AG09309 (cell line): ENCODE data around the gene SULT6B1.

ENCODE experiments used
- DNase-seq: peaks from one replicate; pipeline ENCODE4 v3.0.0-alpha.2; 2010; ENCODE audit warnings: low read depth
- H3K4me3 ChIP-seq: 2 replicates; pipeline ENCODE4 v1.5.1; 2011; ENCODE audit warnings: mild to moderate bottlenecking, low read depth, low read length, moderate library complexity; ENCODE audit not compliant: control insufficient read depth
- CTCF ChIP-seq: IDR thresholded peaks from 2 replicates; pipeline ENCODE4 v1.5.1; 2011; ENCODE audit warnings: mild to moderate bottlenecking, low read depth, low read length, inconsistent platforms; ENCODE audit not compliant: insufficient read depth, control insufficient read depth; ENCODE audit errors: missing control alignments

Gene SULT6B1

DNA sequence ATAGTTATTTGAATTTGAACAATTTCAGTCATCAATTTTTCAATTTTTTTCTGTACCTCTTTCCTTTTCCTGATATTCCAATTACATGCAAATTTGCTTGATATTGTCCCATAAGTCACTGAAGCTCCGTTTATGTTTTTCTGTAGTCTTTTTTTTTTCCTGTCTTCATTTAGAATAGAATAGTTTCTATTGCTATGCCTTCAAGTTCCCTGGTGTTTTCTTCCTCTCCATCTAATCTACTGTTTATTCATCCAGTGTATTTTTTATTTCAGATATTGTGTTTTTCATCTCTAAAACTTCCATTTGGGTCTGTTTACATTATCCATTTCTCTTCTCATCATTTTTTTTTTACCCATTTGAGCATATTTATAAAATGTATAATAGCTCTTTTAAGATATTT lies 23.7 kb downstream of the SULT6B1 start:
- TF ChIP-seq CTCF: no peak
- no peak for DNase-seq
- no peak overlapping the region for H3K4me3 ChIP-seq

DNA sequence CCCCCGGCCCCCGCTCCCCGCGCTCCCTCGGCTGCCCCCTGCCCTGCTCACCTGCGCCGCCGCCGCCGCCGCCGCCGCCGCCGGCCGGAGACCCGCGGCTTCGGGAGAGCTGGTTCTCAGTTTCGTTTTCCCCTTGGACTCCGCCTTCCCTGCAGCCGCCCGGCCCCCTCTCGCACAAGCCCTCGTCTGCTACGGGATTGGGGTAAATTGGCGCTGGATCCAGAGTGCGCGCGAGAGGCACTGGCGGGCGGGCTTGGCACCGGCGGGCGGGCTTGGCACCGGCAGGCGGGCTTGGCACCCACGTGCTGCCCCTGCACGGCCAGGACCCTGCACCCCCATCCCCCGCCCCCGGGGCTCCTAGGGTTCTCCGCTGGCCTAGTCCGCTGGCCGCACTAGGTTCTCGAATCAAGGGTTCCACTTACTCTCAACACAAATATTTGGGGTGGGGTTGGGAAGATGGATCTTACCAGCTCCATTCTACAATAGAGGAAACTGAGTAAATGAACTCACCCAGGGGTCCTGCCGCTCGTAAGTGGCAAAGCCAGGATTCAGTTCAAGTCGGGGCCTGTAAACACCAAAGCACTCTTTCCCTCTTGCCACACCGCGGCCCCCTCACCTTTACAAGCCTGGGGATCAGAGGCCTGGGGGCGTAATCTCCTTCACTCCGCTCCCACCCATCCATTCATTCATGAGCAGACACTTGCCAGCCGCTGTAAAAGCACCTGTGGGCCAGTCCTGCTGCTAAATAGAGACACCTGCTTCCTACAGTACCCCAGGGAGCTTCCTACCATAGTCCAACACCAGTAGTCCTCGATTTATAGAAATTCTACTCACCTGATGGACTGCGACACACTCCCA lies 31.4 kb downstream of the SULT6B1 start, which contains the start of gene EIF2AK2:
TSS of gene EIF2AK2 (minus strand) at position 124 of the 858 bp plus-strand sequence. CDS start 9,174 bp downstream, outside the sequence.
- peak; percentile 32 for DNase-seq
- no peak for TF ChIP-seq CTCF
- H3K4me3 ChIP-seq: peak within 1 kb of the TSS; percentile 81

- H3K4me3 ChIP-seq: peak overlapping the region; percentile 81
- peak; percentile 16 for DNase-seq
- TF ChIP-seq CTCF: no peak
Measured at GRCh38 chr2:37156071-37156856, 32.2 kb downstream of the SULT6B1 start.

GRCh38 chr2:37154785-37155184 lies 33.7 kb downstream of the SULT6B1 start:
- DNase-seq: no peak
- TF ChIP-seq CTCF: no peak
- no peak overlapping the region for H3K4me3 ChIP-seq

GRCh38 chr2:37153224-37153623 lies 35.2 kb downstream of the SULT6B1 start:
- no peak for DNase-seq
- H3K4me3 ChIP-seq: no peak overlapping the region
- TF ChIP-seq CTCF: no peak

DNA sequence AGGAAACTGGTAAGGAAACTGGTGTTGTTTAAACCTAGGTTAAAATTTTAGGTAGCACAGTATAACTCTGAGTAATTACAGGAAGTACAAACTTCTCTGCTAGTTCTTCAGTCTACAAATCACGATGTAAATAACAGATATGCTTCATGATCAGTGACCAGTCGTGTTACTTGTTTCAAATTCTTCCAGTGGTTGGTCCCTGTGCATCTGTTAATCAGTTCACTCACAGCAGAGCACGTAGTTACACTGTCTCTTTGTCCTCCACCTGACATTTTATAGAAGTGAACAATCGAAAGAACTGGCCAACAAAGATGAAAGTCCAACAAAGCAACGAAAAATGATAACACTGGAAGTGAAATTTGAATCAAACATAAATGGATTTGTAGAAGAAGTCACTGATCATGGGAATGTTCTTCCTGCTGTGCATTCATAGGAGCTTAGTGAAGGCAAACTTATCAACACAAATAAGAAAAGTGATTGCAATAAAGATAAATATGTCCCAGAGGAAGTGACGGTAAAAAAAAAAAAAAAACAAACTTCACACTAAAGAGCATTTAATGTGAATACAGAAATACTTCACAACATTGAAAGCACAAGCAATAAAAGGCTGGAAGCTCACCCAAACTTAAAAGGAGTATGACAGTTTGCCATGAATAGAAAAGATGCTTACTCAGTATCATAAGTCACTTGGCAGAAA lies 38.7 kb downstream of the SULT6B1 start:
- TF ChIP-seq CTCF: no peak
- H3K4me3 ChIP-seq: no peak overlapping the region
- DNase-seq: no peak
